Fibroblast of peridontal ligament (primary cell): ENCODE measurements around the gene C3orf20.

Source experiments
- DNase-seq: peaks from one replicate; pipeline ENCODE4 v3.0.0-alpha.2; 2010; ENCODE audit errors: extremely low read depth

Gene C3orf20

GRCh38 chr3:14674841-14675240 lies at the start of gene C3orf20:
TSS of gene C3orf20 (plus strand) at chr3:14675141. CDS start at chr3:14682714, 7,573 bp downstream.
- DNase-seq = no peak

- no peak for DNase-seq
Measured at GRCh38 chr3:14625443-14625842, 49.5 kb upstream of the C3orf20 start.

- no peak for DNase-seq
Measured at GRCh38 chr3:14627815-14628214, 47.1 kb upstream of the C3orf20 start.

- DNase-seq = no peak
Measured at GRCh38 chr3:14628406-14628805, 46.5 kb upstream of the C3orf20 start.

GRCh38 chr3:14630404-14631100 lies 44.4 kb upstream of the C3orf20 start:
- DNase-seq = no peak

GRCh38 chr3:14631101-14631497 lies 43.8 kb upstream of the C3orf20 start:
- no peak for DNase-seq

- no peak for DNase-seq
Measured at GRCh38 chr3:14631687-14632441, 43.1 kb upstream of the C3orf20 start.

GRCh38 chr3:14632442-14632930 lies 42.5 kb upstream of the C3orf20 start:
- DNase-seq = no peak

GRCh38 chr3:14633417-14633816 lies 41.5 kb upstream of the C3orf20 start:
- DNase-seq = no peak

- peak; percentile 46 for DNase-seq
Measured at GRCh38 chr3:14633819-14634424, 41.0 kb upstream of the C3orf20 start.

- DNase-seq = no peak
Measured at GRCh38 chr3:14634763-14635400, 40.1 kb upstream of the C3orf20 start.

GRCh38 chr3:14636496-14637087 lies 38.3 kb upstream of the C3orf20 start:
- DNase-seq = no peak

GRCh38 chr3:14640157-14640562 lies 34.8 kb upstream of the C3orf20 start:
- no peak for DNase-seq

- DNase-seq = no peak
Measured at GRCh38 chr3:14640734-14641133, 34.2 kb upstream of the C3orf20 start.

- no peak for DNase-seq
Measured at GRCh38 chr3:14641346-14641745, 33.6 kb upstream of the C3orf20 start.

GRCh38 chr3:14645453-14645852 lies 29.5 kb upstream of the C3orf20 start:
- no peak for DNase-seq

GRCh38 chr3:14646131-14646573 lies 28.8 kb upstream of the C3orf20 start:
- no peak for DNase-seq

- DNase-seq = no peak
Measured at GRCh38 chr3:14646589-14647413, 28.1 kb upstream of the C3orf20 start.

- no peak for DNase-seq
Measured at GRCh38 chr3:14647976-14648955, 26.7 kb upstream of the C3orf20 start.

- DNase-seq = no peak
Measured at GRCh38 chr3:14649466-14649865, 25.5 kb upstream of the C3orf20 start.
